HG02759 (cell line): ENCODE results near the gene AASS.

ENCODE experiments used
- ATAC-seq: cut with Tn5 transposase; IDR thresholded peaks from one replicate; pipeline ENCODE4 v1.9.1; 2021; ENCODE audit warnings: mild to moderate bottlenecking, moderate library complexity; ENCODE audit not compliant: unreplicated experiment

AASS gene

GRCh38 chr7:122054393-122054792 lies 89.7 kb downstream of the AASS start:
- ATAC-seq: no peak

GRCh38 chr7:122046402-122046801 lies 97.6 kb downstream of the AASS start:
- no peak for ATAC-seq

GRCh38 chr7:122040147-122040546 lies 103.9 kb downstream of the AASS start:
- ATAC-seq: no peak

- ATAC-seq: no peak
Measured at GRCh38 chr7:122038904-122039303, 105.1 kb downstream of the AASS start.

- no peak for ATAC-seq
Measured at GRCh38 chr7:122038134-122038533, 105.9 kb downstream of the AASS start.

GRCh38 chr7:122035876-122036275 lies 108.2 kb downstream of the AASS start:
- no peak for ATAC-seq

GRCh38 chr7:122033641-122034040 lies 110.4 kb downstream of the AASS start:
- ATAC-seq: no peak

- no peak for ATAC-seq
Measured at GRCh38 chr7:122027058-122027457, 117.0 kb downstream of the AASS start.
